ENCODE measurements around the gene PPFIA1.

GRCh38 chr11:70302419-70302752 lies 31.9 kb downstream of the PPFIA1 start:
- TF ChIP-seq USF2 (CRISPR knock-in tag; IDR thresholded peaks at IDR 0.05) (no peak), CTCF (IDR thresholded peaks at IDR 0.05) (no peak), PRDM15 (CRISPR knock-in tag; IDR thresholded peaks at IDR 0.05) (no peak), RORB (CRISPR knock-in tag; IDR thresholded peaks at IDR 0.05) (no peak), ESRRA (CRISPR knock-in tag; IDR thresholded peaks at IDR 0.05; ENCODE audit: borderline replicate concordance) (no peak), PREB (CRISPR knock-in tag; IDR thresholded peaks at IDR 0.05; ENCODE audit: borderline replicate concordance) (no peak), ATF2 (CRISPR knock-in tag; IDR thresholded peaks at IDR 0.05; ENCODE audit: borderline replicate concordance, low read depth) (no peak), ZNF423 (CRISPR knock-in tag; IDR thresholded peaks at IDR 0.05) (no peak), TEAD1 (CRISPR knock-in tag; IDR thresholded peaks at IDR 0.05) (no peak), ERG (CRISPR knock-in tag; IDR thresholded peaks at IDR 0.05) (no peak)

Measured in WTC11 (cell line).